ENCODE data around the gene HNRNPUL2.

Gene HNRNPUL2

GRCh38 chr11:62667460-62667859 lies 59.8 kb downstream of the HNRNPUL2 start:
- DNase-seq (ENCODE audit: low read depth, low spot score): no peak

GRCh38 chr11:62666259-62666926 lies 60.9 kb downstream of the HNRNPUL2 start:
- peak; percentile 17 for DNase-seq (ENCODE audit: low read depth, low spot score)

- DNase-seq (ENCODE audit: low read depth, low spot score): peak; percentile 84
Observed at GRCh38 chr11:62665599-62666258, 61.5 kb downstream of the HNRNPUL2 start.

GRCh38 chr11:62665075-62665598 lies 62.1 kb downstream of the HNRNPUL2 start, which contains the start of the genes C11orf98 and CSKMT:
C11orf98 (minus strand) TSS chr11:62665210; CDS start chr11:62665169, 41 bp downstream.
CSKMT (plus strand) TSS chr11:62665312; CDS start chr11:62665880, 568 bp downstream.
- DNase-seq (ENCODE audit: low read depth, low spot score): peak; percentile 98

GRCh38 chr11:62664405-62665074 lies 62.7 kb downstream of the HNRNPUL2 start:
- DNase-seq (ENCODE audit: low read depth, low spot score): peak; percentile 74
